Activated CD8-positive, alpha-beta T cell treated with anti-CD3 and anti-CD28 coated beads for 36 hours (primary cell): ENCODE results near the gene SPACA1. TPM values are rescaled to one million over a fixed set of nuclear protein-coding genes. Genes with fewer than 3 reads are reported as not detected.
A peak's percentile ranks its signal among the peaks of the same experiment; 100 is the strongest.

ENCODE experiments used
- ATAC-seq: fragments of 200-7000 bp; cut with Tn5 transposase; one replicate; pipeline ENCODE4 v1.10.0; 2021; ENCODE audit warnings: mild to moderate bottlenecking, moderate library complexity
- CTCF ChIA-PET: fragments of 350-600 bp; sonication (Branson Sonifier 250); formaldehyde crosslinking; loops from one replicate; lab custom pipeline; 2021; ENCODE audit warnings: antibody characterized with exemption; lab: Charles Lee
- POLR2A ChIA-PET: fragments of 350-600 bp; sonication (Branson Sonifier 250); formaldehyde crosslinking; loops from one replicate; lab custom pipeline; 2021; ENCODE audit warnings: antibody characterized with exemption; lab: Charles Lee
- DNase-seq: peaks from one replicate; pipeline ENCODE4 v3.0.0-alpha.2; 2020
- H3K27ac Mint-ChIP-seq: one replicate; pipeline ENCODE4 v1.8.0; 2021; ENCODE audit warnings: mild to moderate bottlenecking, mixed read lengths
- H3K27me3 Mint-ChIP-seq: one replicate; pipeline ENCODE4 v1.8.0; 2021; ENCODE audit warnings: mixed read lengths
- H3K36me3 Mint-ChIP-seq: one replicate; pipeline ENCODE4 v1.8.0; 2021; ENCODE audit warnings: low read depth, mixed read lengths
- H3K4me1 Mint-ChIP-seq: one replicate; pipeline ENCODE4 v1.8.0; 2021; ENCODE audit warnings: low read depth, mixed read lengths
- H3K4me3 Mint-ChIP-seq: one replicate; pipeline ENCODE4 v1.8.0; 2021; ENCODE audit warnings: mild to moderate bottlenecking, moderate library complexity, mixed read lengths
- H3K9me3 Mint-ChIP-seq: one replicate; pipeline ENCODE4 v1.8.0; 2021; ENCODE audit warnings: mixed read lengths
- intact Hi-C: fragments of 100-400 bp; cut with micrococcal nuclease; formaldehyde crosslinking; loops from one replicate; pipeline ENCODE4 v1.10.0; 2022
- total RNA-seq, 2 experiments: library from RNA; stranded (reverse); gene quantifications; one replicate each; pipeline ENCODE4 v1.2.3, GENCODE V29; 2021
- TF ChIP-seq, protein P1 (sequence below): fragments of 200-600 bp; IDR thresholded peaks from one replicate; pipeline ENCODE4 v1.8.0; 2022; ENCODE audit warnings: antibody characterized with exemption, mild to moderate bottlenecking

The SPACA1 gene
- total RNA-seq, 2 experiments from 2014 or later, result not detected

GRCh38 chr6:88008411-88008810 is 39.2 kb upstream of the SPACA1 start:
- TF ChIP-seq, protein P1, sequence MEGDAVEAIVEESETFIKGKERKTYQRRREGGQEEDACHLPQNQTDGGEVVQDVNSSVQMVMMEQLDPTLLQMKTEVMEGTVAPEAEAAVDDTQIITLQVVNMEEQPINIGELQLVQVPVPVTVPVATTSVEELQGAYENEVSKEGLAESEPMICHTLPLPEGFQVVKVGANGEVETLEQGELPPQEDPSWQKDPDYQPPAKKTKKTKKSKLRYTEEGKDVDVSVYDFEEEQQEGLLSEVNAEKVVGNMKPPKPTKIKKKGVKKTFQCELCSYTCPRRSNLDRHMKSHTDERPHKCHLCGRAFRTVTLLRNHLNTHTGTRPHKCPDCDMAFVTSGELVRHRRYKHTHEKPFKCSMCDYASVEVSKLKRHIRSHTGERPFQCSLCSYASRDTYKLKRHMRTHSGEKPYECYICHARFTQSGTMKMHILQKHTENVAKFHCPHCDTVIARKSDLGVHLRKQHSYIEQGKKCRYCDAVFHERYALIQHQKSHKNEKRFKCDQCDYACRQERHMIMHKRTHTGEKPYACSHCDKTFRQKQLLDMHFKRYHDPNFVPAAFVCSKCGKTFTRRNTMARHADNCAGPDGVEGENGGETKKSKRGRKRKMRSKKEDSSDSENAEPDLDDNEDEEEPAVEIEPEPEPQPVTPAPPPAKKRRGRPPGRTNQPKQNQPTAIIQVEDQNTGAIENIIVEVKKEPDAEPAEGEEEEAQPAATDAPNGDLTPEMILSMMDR, result no peak
- Mint-ChIP-seq H3K4me1 (peaks cover 16% of the 10 kb centered on the region), H3K9me3 (no peaks in the 10 kb centered on the region), H3K27me3 (peaks cover 5% of the 10 kb centered on the region), H3K4me3 (no peak overlapping the region), H3K36me3 (no peaks in the 10 kb centered on the region), H3K27ac (no peak overlapping the region)
- intact Hi-C loops, result no loop called here
- ChIA-PET POLR2A (interaction anchor here (1.2 kb wide), 1 partner anchor 289 kb away, joined by 3 read pairs; no protein-coding TSS in a partner anchor), CTCF (no interaction called here)
- ATAC-seq (no peak), DNase-seq (no peak)

DNA sequence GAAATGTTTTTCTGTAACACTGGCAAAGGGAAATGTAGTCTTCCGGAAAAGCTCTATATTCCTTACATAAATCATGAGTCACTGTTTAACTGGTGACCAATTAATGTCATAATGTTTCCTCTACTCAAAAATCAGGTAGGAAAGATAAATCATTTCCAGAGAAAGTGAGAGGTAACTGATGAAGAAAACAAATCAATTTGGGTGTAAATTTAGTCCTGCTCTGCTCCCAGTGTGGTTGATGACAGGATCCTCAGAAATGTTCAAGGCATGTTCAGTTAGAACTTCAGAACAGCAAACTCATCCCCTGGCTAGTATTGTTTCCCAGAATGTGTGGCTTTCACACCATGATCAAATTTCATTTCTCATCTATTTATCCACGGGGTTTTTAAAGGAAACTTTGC is 38.8 kb upstream of the SPACA1 start:
- H3K4me1 Mint-ChIP-seq, result peaks cover 17% of the 10 kb centered on the region
- H3K36me3 Mint-ChIP-seq, result no peaks in the 10 kb centered on the region
- POLR2A ChIA-PET, result interaction anchor here (1.2 kb wide), 1 partner anchor 290 kb away, joined by 3 read pairs; no protein-coding TSS in a partner anchor
- H3K9me3 Mint-ChIP-seq, result no peaks in the 10 kb centered on the region
- H3K4me3 Mint-ChIP-seq, result no peak overlapping the region
- CTCF ChIA-PET, result no interaction called here
- no peak overlapping the region for H3K27ac Mint-ChIP-seq
- intact Hi-C loops, result no loop called here
- DNase-seq, result no peak
- TF ChIP-seq, protein P1, result no peak
- no peak for ATAC-seq
- H3K27me3 Mint-ChIP-seq, result peaks cover 5% of the 10 kb centered on the region

GRCh38 chr6:88013015-88013414 is 34.6 kb upstream of the SPACA1 start:
- Mint-ChIP-seq H3K9me3 (peaks cover 2% of the 10 kb centered on the region), H3K4me3 (no peak overlapping the region)
- ATAC-seq, result peak; percentile 91

GRCh38 chr6:88013554-88013953 is 34.1 kb upstream of the SPACA1 start:
- TF ChIP-seq, protein P1, result no peak
- Mint-ChIP-seq H3K4me3 (no peak overlapping the region), H3K36me3 (no peaks in the 10 kb centered on the region), H3K4me1 (peaks cover 17% of the 10 kb centered on the region), H3K27me3 (no peaks in the 10 kb centered on the region), H3K9me3 (peaks cover 2% of the 10 kb centered on the region), H3K27ac (peak overlapping the region; percentile 78)
- intact Hi-C loops, result no loop called here
- no peak for DNase-seq
- no peak for ATAC-seq
- ChIA-PET POLR2A (no interaction called here), CTCF (no interaction called here)

More at GRCh38 chr6:88013015-88013414, 34.6 kb upstream of the SPACA1 start:
- peaks cover 2% of the 10 kb centered on the region for H3K27me3 Mint-ChIP-seq
- TF ChIP-seq, protein P1, result no peak
- POLR2A ChIA-PET, result no interaction called here
- peaks cover 17% of the 10 kb centered on the region for H3K4me1 Mint-ChIP-seq
- H3K27ac Mint-ChIP-seq, result peak overlapping the region; percentile 78
- no peaks in the 10 kb centered on the region for H3K36me3 Mint-ChIP-seq
- peak; percentile 11 for DNase-seq
- intact Hi-C loops, result no loop called here
- CTCF ChIA-PET, result interaction anchor here (1.3 kb wide), 1 partner anchor 11 kb away, joined by 3 read pairs; no protein-coding TSS in a partner anchor

GRCh38 chr6:88020439-88020838 is 27.2 kb upstream of the SPACA1 start:
- H3K36me3 Mint-ChIP-seq, result no peaks in the 10 kb centered on the region
- no peak for ATAC-seq
- peaks cover 4% of the 10 kb centered on the region for H3K27me3 Mint-ChIP-seq
- no peaks in the 10 kb centered on the region for H3K9me3 Mint-ChIP-seq
- ChIA-PET CTCF (no interaction called here), POLR2A (no interaction called here)
- no peak overlapping the region for H3K4me3 Mint-ChIP-seq
- DNase-seq, result no peak
- TF ChIP-seq, protein P1, result no peak
- H3K27ac Mint-ChIP-seq, result no peak overlapping the region
- no peaks in the 10 kb centered on the region for H3K4me1 Mint-ChIP-seq
- intact Hi-C loops, result no loop called here
